DOHH2 (cell line): ENCODE results near the gene AGXT.

Experiments used
- H3F3A ChIP-seq: fragments of 200-600 bp; sonication (generic), shearing (Covaris generic); 2 replicates; pipeline ENCODE4 v1.6.0; 2016; ENCODE audit warnings: antibody characterized with exemption, mild to moderate bottlenecking; ENCODE audit not compliant: control insufficient read depth, insufficient read depth
- H3K27ac ChIP-seq: fragments of 200-600 bp; sonication (generic); 2 replicates; pipeline ENCODE4 v1.5.1; 2014; ENCODE audit warnings: low read depth, mild to moderate bottlenecking, low read length, moderate library complexity
- H3K27me3 ChIP-seq: fragments of 200-600 bp; sonication (generic); 2 replicates; pipeline ENCODE4 v1.6.1; 2014; ENCODE audit warnings: mild to moderate bottlenecking, low read length, mixed read lengths; ENCODE audit not compliant: control insufficient read depth
- H3K36me3 ChIP-seq: fragments of 200-600 bp; sonication (generic); 2 replicates; pipeline ENCODE4 v1.6.1; 2014; ENCODE audit warnings: mild to moderate bottlenecking, low read length, moderate library complexity, mixed read lengths; ENCODE audit not compliant: control insufficient read depth
- H3K4me1 ChIP-seq: fragments of 200-600 bp; sonication (generic); 2 replicates; pipeline ENCODE4 v1.6.1; 2014; ENCODE audit warnings: mild to moderate bottlenecking, low read length, mixed read lengths; ENCODE audit not compliant: control insufficient read depth
- H3K4me2 ChIP-seq: fragments of 200-600 bp; sonication (generic); 2 replicates; pipeline ENCODE4 v1.6.0; 2014; ENCODE audit warnings: mild to moderate bottlenecking, low read length, moderate library complexity
- H3K4me3 ChIP-seq: fragments of 200-600 bp; sonication (generic); 2 replicates; pipeline ENCODE4 v1.5.1; 2014; ENCODE audit warnings: mild to moderate bottlenecking, low read length, mixed read lengths
- H3K79me2 ChIP-seq: fragments of 200-600 bp; sonication (generic); 2 replicates; pipeline ENCODE4 v1.6.1; 2014; ENCODE audit warnings: mild to moderate bottlenecking, low read length, mixed read lengths; ENCODE audit not compliant: control insufficient read depth
- H3K9me2 ChIP-seq: fragments of 200-600 bp; sonication (generic); replicated peaks from 2 replicates; pipeline ENCODE4 v1.6.1; 2014; ENCODE audit warnings: mild to moderate bottlenecking, low read length, mixed read lengths; ENCODE audit not compliant: control insufficient read depth
- H3K9me3 ChIP-seq: fragments of 200-600 bp; sonication (generic); 2 replicates; pipeline ENCODE4 v1.6.1; 2014; ENCODE audit warnings: antibody characterized with exemption, low read length, mixed read lengths; ENCODE audit not compliant: control insufficient read depth, insufficient read depth
- H4K20me1 ChIP-seq: fragments of 200-600 bp; sonication (generic); 2 replicates; pipeline ENCODE4 v1.6.0; 2014; ENCODE audit warnings: low read depth, mild to moderate bottlenecking, antibody characterized with exemption, low read length, moderate library complexity; ENCODE audit not compliant: control insufficient read depth, insufficient read depth
- CTCF ChIP-seq: fragments of 200-600 bp; sonication (generic); IDR thresholded peaks from one replicate; pipeline ENCODE4 v1.5.1; 2014; ENCODE audit warnings: antibody characterized with exemption, mild to moderate bottlenecking, low read depth, low read length; ENCODE audit not compliant: poor library complexity, severe bottlenecking
- EZH2phosphoT487 ChIP-seq: fragments of 200-600 bp; sonication (generic); IDR thresholded peaks from 2 replicates; pipeline ENCODE4 v1.6.1; 2017; ENCODE audit warnings: borderline replicate concordance, mild to moderate bottlenecking, antibody characterized with exemption, low read length, moderate library complexity, mixed read lengths

The AGXT gene

GRCh38 chr2:240901986-240902614, 33.5 kb downstream of the AGXT start:
- TF ChIP-seq CTCF (no peak), EZH2phosphoT487 (no peak)
- H3K9me2 ChIP-seq, result no peaks in the 10 kb centered on the region
- H3F3A ChIP-seq, result no peaks in the 10 kb centered on the region
- H3K27ac ChIP-seq, result no peak overlapping the region
- no peaks in the 10 kb centered on the region for H3K79me2 ChIP-seq
- H3K4me3 ChIP-seq, result no peak overlapping the region
- H3K9me3 ChIP-seq, result no peaks in the 10 kb centered on the region
- no peaks in the 10 kb centered on the region for H4K20me1 ChIP-seq
- H3K27me3 ChIP-seq, result no peaks in the 10 kb centered on the region
- no peaks in the 10 kb centered on the region for H3K4me1 ChIP-seq
- no peak overlapping the region for H3K4me2 ChIP-seq
- H3K36me3 ChIP-seq, result no peaks in the 10 kb centered on the region

GRCh38 chr2:240902615-240903041, 34.0 kb downstream of the AGXT start:
- H3K4me2 ChIP-seq, result no peak overlapping the region
- TF ChIP-seq EZH2phosphoT487 (no peak), CTCF (no peak)
- no peak overlapping the region for H3K4me3 ChIP-seq
- no peaks in the 10 kb centered on the region for H3K9me2 ChIP-seq
- no peaks in the 10 kb centered on the region for H3K27me3 ChIP-seq
- no peaks in the 10 kb centered on the region for H4K20me1 ChIP-seq
- H3K79me2 ChIP-seq, result no peaks in the 10 kb centered on the region
- H3K9me3 ChIP-seq, result no peaks in the 10 kb centered on the region
- no peaks in the 10 kb centered on the region for H3K4me1 ChIP-seq
- H3K27ac ChIP-seq, result no peak overlapping the region
- H3K36me3 ChIP-seq, result no peaks in the 10 kb centered on the region
- H3F3A ChIP-seq, result no peaks in the 10 kb centered on the region

GRCh38 chr2:240903191-240904060, 34.8 kb downstream of the AGXT start:
- no peak overlapping the region for H3K27ac ChIP-seq
- H3K9me3 ChIP-seq, result no peaks in the 10 kb centered on the region
- no peak for TF ChIP-seq CTCF
- no peak for TF ChIP-seq EZH2phosphoT487
- no peaks in the 10 kb centered on the region for H3F3A ChIP-seq
- no peaks in the 10 kb centered on the region for H3K27me3 ChIP-seq
- H4K20me1 ChIP-seq, result no peaks in the 10 kb centered on the region
- H3K4me1 ChIP-seq, result no peaks in the 10 kb centered on the region
- H3K36me3 ChIP-seq, result no peaks in the 10 kb centered on the region
- H3K4me2 ChIP-seq, result no peak overlapping the region
- no peak overlapping the region for H3K4me3 ChIP-seq
- H3K79me2 ChIP-seq, result no peaks in the 10 kb centered on the region
- no peaks in the 10 kb centered on the region for H3K9me2 ChIP-seq
